ENCODE data around the gene COX10.

DNA sequence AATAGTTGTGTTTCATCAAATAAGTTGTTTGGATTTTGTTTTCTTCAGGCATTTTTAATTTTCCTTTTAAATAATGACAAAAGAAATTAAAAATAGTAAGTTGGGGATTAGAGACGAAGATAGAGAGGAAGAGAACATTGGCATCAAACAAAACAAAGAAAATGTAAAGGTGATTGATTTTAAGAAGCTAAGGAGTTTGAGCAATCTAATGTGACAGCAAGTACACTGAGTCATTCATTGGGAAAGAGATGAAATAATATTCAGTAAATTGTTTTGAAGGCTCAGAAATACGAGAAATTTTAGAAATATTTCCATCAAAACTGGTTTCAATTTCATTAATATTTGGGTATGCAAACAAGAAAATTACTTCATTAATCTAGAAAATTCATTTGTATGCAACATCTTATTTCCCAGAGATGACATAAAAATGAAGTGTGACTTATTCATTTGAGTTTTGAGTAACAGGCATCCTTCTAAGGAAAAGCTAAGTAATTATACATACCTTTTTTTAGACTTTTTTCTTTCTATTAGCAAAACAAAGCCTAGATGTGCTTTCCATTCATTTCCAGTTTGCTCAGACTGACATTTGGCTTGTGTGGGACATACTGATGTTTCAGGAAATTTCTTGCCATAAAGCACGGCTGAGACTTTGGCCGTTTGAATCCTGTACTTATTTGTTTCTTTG lies 66.7 kb downstream of the COX10 start:
- TF ChIP-seq POLR2AphosphoS5 (IDR thresholded peaks at IDR 0.05; ENCODE audit: low read depth, low read length) = no peak
- no peak for TF ChIP-seq TAF1 (IDR thresholded peaks at IDR 0.05; ENCODE audit: borderline replicate concordance, insufficient read depth, low read length)
- TF ChIP-seq, protein P1, sequence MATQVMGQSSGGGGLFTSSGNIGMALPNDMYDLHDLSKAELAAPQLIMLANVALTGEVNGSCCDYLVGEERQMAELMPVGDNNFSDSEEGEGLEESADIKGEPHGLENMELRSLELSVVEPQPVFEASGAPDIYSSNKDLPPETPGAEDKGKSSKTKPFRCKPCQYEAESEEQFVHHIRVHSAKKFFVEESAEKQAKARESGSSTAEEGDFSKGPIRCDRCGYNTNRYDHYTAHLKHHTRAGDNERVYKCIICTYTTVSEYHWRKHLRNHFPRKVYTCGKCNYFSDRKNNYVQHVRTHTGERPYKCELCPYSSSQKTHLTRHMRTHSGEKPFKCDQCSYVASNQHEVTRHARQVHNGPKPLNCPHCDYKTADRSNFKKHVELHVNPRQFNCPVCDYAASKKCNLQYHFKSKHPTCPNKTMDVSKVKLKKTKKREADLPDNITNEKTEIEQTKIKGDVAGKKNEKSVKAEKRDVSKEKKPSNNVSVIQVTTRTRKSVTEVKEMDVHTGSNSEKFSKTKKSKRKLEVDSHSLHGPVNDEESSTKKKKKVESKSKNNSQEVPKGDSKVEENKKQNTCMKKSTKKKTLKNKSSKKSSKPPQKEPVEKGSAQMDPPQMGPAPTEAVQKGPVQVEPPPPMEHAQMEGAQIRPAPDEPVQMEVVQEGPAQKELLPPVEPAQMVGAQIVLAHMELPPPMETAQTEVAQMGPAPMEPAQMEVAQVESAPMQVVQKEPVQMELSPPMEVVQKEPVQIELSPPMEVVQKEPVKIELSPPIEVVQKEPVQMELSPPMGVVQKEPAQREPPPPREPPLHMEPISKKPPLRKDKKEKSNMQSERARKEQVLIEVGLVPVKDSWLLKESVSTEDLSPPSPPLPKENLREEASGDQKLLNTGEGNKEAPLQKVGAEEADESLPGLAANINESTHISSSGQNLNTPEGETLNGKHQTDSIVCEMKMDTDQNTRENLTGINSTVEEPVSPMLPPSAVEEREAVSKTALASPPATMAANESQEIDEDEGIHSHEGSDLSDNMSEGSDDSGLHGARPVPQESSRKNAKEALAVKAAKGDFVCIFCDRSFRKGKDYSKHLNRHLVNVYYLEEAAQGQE (IDR thresholded peaks at IDR 0.05; ENCODE audit: insufficient read depth in 1 of 2, low read depth in 2 of 2, low read length in 2 of 2) = no peak
- TF ChIP-seq FOXP2 (optimal IDR thresholded peaks at IDR 0.05; ENCODE audit: borderline replicate concordance, extremely low read depth, extremely low read length, insufficient read depth) = no peak
- no peak for TF ChIP-seq SIN3A (IDR thresholded peaks at IDR 0.05; ENCODE audit: borderline replicate concordance, insufficient read depth, low read length)
